HCT116 (cell line): ENCODE results near the gene SERTM1. TPM values are rescaled to one million over a fixed set of nuclear protein-coding genes. Genes with fewer than 3 reads are reported as not detected.

Experiments
- ATAC-seq: fragments of 200-7000 bp; cut with Tn5 transposase; 2 replicates; pipeline ENCODE4 v1.9.1; 2020; ENCODE audit warnings: mild to moderate bottlenecking, moderate library complexity
- BruUV-seq: library from RNA; stranded (reverse); fragments of 400-500 nt; replicated peaks from 2 replicates; lab custom pipeline; 2021; lab: Mats Ljungman, UMichigan
- CTCF ChIA-PET: fragments of 300-600 bp; sonication (Branson Sonifier 250); formaldehyde crosslinking; loops from one replicate; lab custom pipeline; 2021; ENCODE audit warnings: antibody characterized with exemption; lab: Charles Lee
- POLR2A ChIA-PET: fragments of 300-600, 350-600 bp; sonication (Branson Sonifier 250); formaldehyde crosslinking; loops from one replicate; lab custom pipeline; 2021; ENCODE audit warnings: antibody characterized with exemption; lab: Charles Lee
- RAD21 ChIA-PET, 2 experiments: fragments of 300-600 bp; sonication (Branson Sonifier 250); formaldehyde crosslinking; loops; one replicate each; lab custom pipeline; 2023; ENCODE audit warnings: low total read pairs in 2 of 2; ENCODE audit not compliant: uncharacterized antibody in 2 of 2, unreplicated experiment in 2 of 2, low non-redundant PET in 1 of 2; lab: Charles Lee
- DNase-seq: peaks from one replicate; pipeline ENCODE4 v3.0.0-alpha.2; 2010; ENCODE audit warnings: low read depth, low spot score
- H2AFZ ChIP-seq: fragments of 200-600 bp; shearing (Covaris generic), sonication (generic); 2 replicates; pipeline ENCODE4 v1.6.1; 2017; ENCODE audit warnings: low read depth, mixed run types, mixed read lengths, antibody characterized with exemption, low read length; ENCODE audit not compliant: poor library complexity, severe bottlenecking
- H3K27ac ChIP-seq: 2 replicates; pipeline ENCODE4 v1.5.1; 2012; ENCODE audit warnings: low read depth, low read length
- H3K27me3 ChIP-seq: fragments of 200-600 bp; sonication (generic); 2 replicates; pipeline ENCODE4 v1.6.1; 2016; ENCODE audit warnings: mixed run types, low read length, mixed read lengths; ENCODE audit not compliant: insufficient read depth
- H3K36me3 ChIP-seq, 2 experiments: fragments of 200-500 bp in 1 of 2; fragments of 200-600 bp in 1 of 2; sonication (Bioruptor generic) in 1 of 2; sonication (generic) in 1 of 2; 2 replicates each; pipeline versions ENCODE4 v1.5.1 to v1.6.1; 2014 to 2016; ENCODE audit warnings: low read length in 2 of 2, inconsistent platforms in 1 of 2, mixed read lengths in 1 of 2, mixed run types in 1 of 2; ENCODE audit not compliant: insufficient read depth in 2 of 2, control insufficient read depth in 1 of 2
- H3K4me1 ChIP-seq, 2 experiments: fragments of 200-600 bp in 1 of 2; sonication (generic) in 1 of 2; 2 replicates each; pipeline versions ENCODE4 v1.5.1 to v1.6.1; 2012 to 2017; ENCODE audit warnings: low read length in 2 of 2, inconsistent platforms in 1 of 2, mild to moderate bottlenecking in 1 of 2, mixed read lengths in 1 of 2, mixed run types in 1 of 2, moderate library complexity in 1 of 2; ENCODE audit not compliant: insufficient read depth in 2 of 2, control insufficient read depth in 1 of 2
- H3K4me2 ChIP-seq: fragments of 200-600 bp; sonication (generic); 2 replicates; pipeline ENCODE4 v1.6.1; 2017; ENCODE audit warnings: mixed run types, low read length, mixed read lengths
- H3K4me3 ChIP-seq, 2 experiments: fragments of 200-600 bp in 1 of 2; sonication (generic) in 1 of 2; replicated peaks in 1 of 2; 2 replicates each; pipeline ENCODE4 v1.5.1; 2011 to 2016; ENCODE audit warnings: low read length in 2 of 2, control low read depth in 1 of 2, low read depth in 1 of 2, mild to moderate bottlenecking in 1 of 2, mixed read lengths in 1 of 2, mixed run types in 1 of 2
- H3K79me2 ChIP-seq: fragments of 200-600 bp; sonication (generic); 2 replicates; pipeline ENCODE4 v1.6.1; 2017; ENCODE audit warnings: mild to moderate bottlenecking, mixed run types, low read length, moderate library complexity, mixed read lengths; ENCODE audit not compliant: insufficient read depth
- H3K9ac ChIP-seq: fragments of 200-600 bp; sonication (generic); 2 replicates; pipeline ENCODE4 v1.6.1; 2016; ENCODE audit warnings: low read length, mixed read lengths
- H3K9me2 ChIP-seq: fragments of 200-600 bp; sonication (generic), shearing (Covaris generic); 2 replicates; pipeline ENCODE4 v1.6.1; 2017; ENCODE audit warnings: mixed run types, mild to moderate bottlenecking, moderate library complexity; ENCODE audit not compliant: insufficient read depth
- H3K9me3 ChIP-seq, 2 experiments: fragments of 200-500 bp in 1 of 2; fragments of 200-600 bp in 1 of 2; sonication (Bioruptor generic) in 1 of 2; sonication (generic) in 1 of 2; 2 replicates each; pipeline ENCODE4 v1.6.1; 2014 to 2017; ENCODE audit warnings: low read length in 2 of 2, mixed read lengths in 2 of 2, inconsistent platforms in 1 of 2, low read depth in 1 of 2, mild to moderate bottlenecking in 1 of 2, mixed run types in 1 of 2, moderate library complexity in 1 of 2; ENCODE audit not compliant: control insufficient read depth in 1 of 2, insufficient read depth in 1 of 2
- H4K20me1 ChIP-seq: fragments of 200-600 bp; sonication (generic), shearing (Covaris generic); 2 replicates; pipeline ENCODE4 v1.6.1; 2017; ENCODE audit warnings: mixed run types, mild to moderate bottlenecking, moderate library complexity; ENCODE audit not compliant: insufficient read depth
- EGR1 ChIP-seq: IDR thresholded peaks from 2 replicates; pipeline ENCODE4 v1.6.1; 2012; ENCODE audit warnings: low read depth
- ELF1 ChIP-seq: IDR thresholded peaks from 2 replicates; pipeline ENCODE4 v1.6.1; 2012; ENCODE audit warnings: low read depth, borderline replicate concordance
- EZH2phosphoT487 ChIP-seq: fragments of 200-600 bp; IDR thresholded peaks from 2 replicates; pipeline ENCODE4 v1.6.1; 2018; ENCODE audit warnings: antibody characterized with exemption, borderline replicate concordance
- MAX ChIP-seq: IDR thresholded peaks from 2 replicates; pipeline ENCODE4 v1.6.1; 2012
- POLR2A ChIP-seq: IDR thresholded peaks from 2 replicates; pipeline ENCODE4 v1.7.0; 2011; ENCODE audit warnings: borderline replicate concordance; ENCODE audit not compliant: insufficient read depth, insufficient read length; ENCODE audit errors: extremely low read depth
- POLR2AphosphoS5 ChIP-seq: IDR thresholded peaks from 2 replicates; pipeline ENCODE4 v1.6.1; 2011; ENCODE audit warnings: mild to moderate bottlenecking, low read depth, low read length, moderate library complexity
- RAD21 ChIP-seq: IDR thresholded peaks from 2 replicates; pipeline ENCODE4 v1.6.1; 2012; ENCODE audit warnings: low read depth, mild to moderate bottlenecking
- REST ChIP-seq: IDR thresholded peaks from 2 replicates; pipeline ENCODE4 v1.6.1; 2012; ENCODE audit warnings: low read depth
- TCF7L2 ChIP-seq: IDR thresholded peaks from 2 replicates; pipeline ENCODE4 v1.7.0; 2011; ENCODE audit warnings: borderline replicate concordance, inconsistent platforms; ENCODE audit not compliant: insufficient read depth, insufficient read length; ENCODE audit errors: extremely low read depth
- YY1 ChIP-seq: IDR thresholded peaks from 2 replicates; pipeline ENCODE4 v1.6.1; 2011; ENCODE audit warnings: low read length, low read depth, moderate library complexity, mild to moderate bottlenecking; ENCODE audit not compliant: insufficient replicate concordance; ENCODE audit errors: extremely low read depth
- ZFX ChIP-seq: fragments of 450-650 bp; IDR thresholded peaks from 2 replicates; pipeline ENCODE4 v1.6.1; 2017
- intact Hi-C: fragments of 100-400 bp; cut with micrococcal nuclease; formaldehyde crosslinking; loops from 2 replicates; pipeline ENCODE4 v1.10.0; 2022
- total RNA-seq: library from RNA; stranded (reverse); gene quantifications from one replicate; pipeline ENCODE4 v1.2.1, GENCODE V29; 2021; ENCODE audit not compliant: unreplicated experiment

Gene SERTM1
- total RNA-seq, 1 experiment from 2014 or later = not detected

GRCh38 chr13:36715841-36716240 is 42.0 kb downstream of the SERTM1 start:
- H3K4me1 ChIP-seq = no peaks in the 10 kb centered on the region

More at GRCh38 chr13:36715841-36716240, 42.0 kb downstream of the SERTM1 start:
- no peaks in the 10 kb centered on the region for H3K36me3 ChIP-seq
- H3K4me2 ChIP-seq = no peak overlapping the region
- H3K9me3 ChIP-seq = no peaks in the 10 kb centered on the region
- intact Hi-C loops = no loop called here
- no peaks in the 10 kb centered on the region for H4K20me1 ChIP-seq
- ChIA-PET POLR2A (no interaction called here), RAD21 (no interaction called here), CTCF (no interaction called here)
- no TSS peak for BruUV-seq
- no peak overlapping the region for H3K4me3 ChIP-seq
- H3K9me2 ChIP-seq = no peaks in the 10 kb centered on the region
- DNase-seq (no peak), ATAC-seq (no peak)
- peaks cover 32% of the 10 kb centered on the region; the same call in 1 of the 2 replicates for H3K27me3 ChIP-seq
- H3K79me2 ChIP-seq = no peaks in the 10 kb centered on the region
- no peak overlapping the region for H3K27ac ChIP-seq
- TF ChIP-seq TCF7L2 (no peak), POLR2A (no peak), ZFX (no peak), MAX (no peak), REST (no peak), ELF1 (no peak), EZH2phosphoT487 (no peak), EGR1 (no peak), POLR2AphosphoS5 (no peak), YY1 (no peak), RAD21 (no peak)
- TF ChIP-seq, all 23 proteins: peak for 0
- no peak overlapping the region for H2AFZ ChIP-seq
- H3K9ac ChIP-seq = no peak overlapping the region
